ENCODE measurements around the gene PSMA2. TPM values are rescaled to one million over a fixed set of nuclear protein-coding genes. Genes with fewer than 3 reads are reported as not detected.

The PSMA2 gene
- total RNA-seq = 100 to 1,000 TPM in 1 of 4 donors, 10 to 100 TPM in 3; 36.3 to 105 (median 73.2) TPM

- peak; percentile 100 for ATAC-seq
- H3K4me3 ChIP-seq = peak within 1 kb of the TSS; percentile 80 to 90
- H3K9me3 ChIP-seq = no peaks in the 10 kb centered on the region
- no peaks in the 10 kb centered on the region for H3K27me3 ChIP-seq
- peaks cover 0 to 30% of the 10 kb centered on the region in 2 donors for H3K36me3 ChIP-seq
- H3K27ac ChIP-seq = peak within 1 kb of the TSS; percentile 49 to 88 (median 84)
- WGBS, 2 donors (ENCODE audit: low coverage in 1 of 2) = 1 to 3% methylated on average over 8 to 10 of the region's 56 CpGs
- TF ChIP-seq POLR2A (IDR thresholded peaks at IDR 0.05) (peak; percentile 11 to 37), POLR2AphosphoS5 (IDR thresholded peaks at IDR 0.05) (peak; percentile 54), CTCF (IDR thresholded peaks at IDR 0.05) (no peak), EP300 (IDR thresholded peaks at IDR 0.05) (no peak)
- H3K4me1 ChIP-seq = peaks cover 8 to 67% (median 18%) of the 10 kb centered on the region in 3 donors
Observed at GRCh38 chr7:42931834-42932651, at the start of gene PSMA2, which contains the start of gene MRPL32. TSS of gene PSMA2 (minus strand) at chr7:42932174. CDS start at chr7:42932158, 16 bp downstream. TSS of gene MRPL32 (plus strand) at chr7:42932376. CDS start at chr7:42932387, 11 bp downstream.

GRCh38 chr7:42981601-42982000 lies 49.6 kb upstream of the PSMA2 start:
- 86 to 91% methylated on average over 1 of the region's 1 CpG for WGBS, 2 donors (ENCODE audit: low coverage in 1 of 2)
- H3K9me3 ChIP-seq = peaks cover 0 to 11% (median 0%) of the 10 kb centered on the region in 3 donors
- TF ChIP-seq POLR2A (IDR thresholded peaks at IDR 0.05) = no peak
- no peaks in the 10 kb centered on the region for H3K4me1 ChIP-seq
- no peak for ATAC-seq
- no peak overlapping the region for H3K27ac ChIP-seq
- H3K27me3 ChIP-seq = no peaks in the 10 kb centered on the region
- H3K4me3 ChIP-seq = no peak overlapping the region
- H3K36me3 ChIP-seq = no peaks in the 10 kb centered on the region

- H3K4me1 ChIP-seq = no peaks in the 10 kb centered on the region
- no peak overlapping the region for H3K4me3 ChIP-seq
- H3K27me3 ChIP-seq = no peaks in the 10 kb centered on the region
- no peak for ATAC-seq
- 80% methylated on average over 2 to 3 of the region's 3 CpGs for WGBS, 2 donors (ENCODE audit: low coverage in 1 of 2)
- no peaks in the 10 kb centered on the region for H3K36me3 ChIP-seq
- TF ChIP-seq POLR2AphosphoS5 (IDR thresholded peaks at IDR 0.05) (no peak), POLR2A (IDR thresholded peaks at IDR 0.05) (no peak), EP300 (IDR thresholded peaks at IDR 0.05) (no peak), CTCF (IDR thresholded peaks at IDR 0.05) (no peak)
- H3K9me3 ChIP-seq = peaks cover 0 to 11% (median 0%) of the 10 kb centered on the region in 3 donors
- H3K27ac ChIP-seq = no peak overlapping the region
Observed at GRCh38 chr7:42980514-42980913, 48.5 kb upstream of the PSMA2 start.

- ATAC-seq = no peak
- Histone ChIP-seq H3K27ac (no peak overlapping the region), H3K9me3 (peaks cover 0 to 11% (median 0%) of the 10 kb centered on the region in 3 donors), H3K4me3 (no peak overlapping the region), H3K4me1 (no peaks in the 10 kb centered on the region), H3K36me3 (no peaks in the 10 kb centered on the region), H3K27me3 (no peaks in the 10 kb centered on the region)
- TF ChIP-seq EP300 (IDR thresholded peaks at IDR 0.05) = no peak
- no peak for TF ChIP-seq CTCF (IDR thresholded peaks at IDR 0.05)
- TF ChIP-seq POLR2AphosphoS5 (IDR thresholded peaks at IDR 0.05) = no peak
- no peak for TF ChIP-seq POLR2A (IDR thresholded peaks at IDR 0.05)
- 33 to 95% methylated on average over 2 of the region's 2 CpGs for WGBS, 2 donors (ENCODE audit: low coverage in 1 of 2)
Observed at GRCh38 chr7:42980084-42980483, 48.1 kb upstream of the PSMA2 start.

GRCh38 chr7:42978496-42978895 lies 46.5 kb upstream of the PSMA2 start:
- H3K36me3 ChIP-seq = no peaks in the 10 kb centered on the region

More at GRCh38 chr7:42978496-42978895, 46.5 kb upstream of the PSMA2 start:
- no peak overlapping the region for H3K27ac ChIP-seq
- no peak for ATAC-seq
- H3K4me1 ChIP-seq = peaks cover 0 to under 1% (median 0%) of the 10 kb centered on the region in 3 donors
- H3K4me3 ChIP-seq = no peak overlapping the region
- H3K27me3 ChIP-seq = no peaks in the 10 kb centered on the region
- no peaks in the 10 kb centered on the region for H3K9me3 ChIP-seq
- no peak for TF ChIP-seq EP300 (IDR thresholded peaks at IDR 0.05)
- no peak for TF ChIP-seq POLR2A (IDR thresholded peaks at IDR 0.05)
- TF ChIP-seq CTCF (IDR thresholded peaks at IDR 0.05) = no peak
- no peak for TF ChIP-seq POLR2AphosphoS5 (IDR thresholded peaks at IDR 0.05)
